Measurements from ENCODE around the gene FAM163B.

DNA sequence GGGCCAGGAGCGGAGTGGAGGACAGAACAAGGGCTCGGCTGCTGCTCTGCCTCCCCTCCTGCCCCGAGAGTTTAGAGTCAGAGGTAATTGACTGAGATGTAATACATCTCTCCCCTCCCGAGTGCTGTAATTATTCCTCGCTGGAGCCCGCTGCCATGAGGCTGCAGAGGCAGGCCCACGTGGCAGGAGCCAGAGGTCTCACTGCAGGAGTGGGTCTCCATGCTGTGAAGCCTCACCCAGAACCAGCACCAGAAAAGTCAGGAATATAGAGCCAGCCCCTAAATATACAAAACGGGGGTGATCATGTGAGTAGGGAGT lies 2.5 kb downstream of the FAM163B start:
- TF ChIP-seq POLR2A (IDR thresholded peaks at IDR 0.05; ENCODE audit: low read depth), result no peak
- TF ChIP-seq, protein P1, sequence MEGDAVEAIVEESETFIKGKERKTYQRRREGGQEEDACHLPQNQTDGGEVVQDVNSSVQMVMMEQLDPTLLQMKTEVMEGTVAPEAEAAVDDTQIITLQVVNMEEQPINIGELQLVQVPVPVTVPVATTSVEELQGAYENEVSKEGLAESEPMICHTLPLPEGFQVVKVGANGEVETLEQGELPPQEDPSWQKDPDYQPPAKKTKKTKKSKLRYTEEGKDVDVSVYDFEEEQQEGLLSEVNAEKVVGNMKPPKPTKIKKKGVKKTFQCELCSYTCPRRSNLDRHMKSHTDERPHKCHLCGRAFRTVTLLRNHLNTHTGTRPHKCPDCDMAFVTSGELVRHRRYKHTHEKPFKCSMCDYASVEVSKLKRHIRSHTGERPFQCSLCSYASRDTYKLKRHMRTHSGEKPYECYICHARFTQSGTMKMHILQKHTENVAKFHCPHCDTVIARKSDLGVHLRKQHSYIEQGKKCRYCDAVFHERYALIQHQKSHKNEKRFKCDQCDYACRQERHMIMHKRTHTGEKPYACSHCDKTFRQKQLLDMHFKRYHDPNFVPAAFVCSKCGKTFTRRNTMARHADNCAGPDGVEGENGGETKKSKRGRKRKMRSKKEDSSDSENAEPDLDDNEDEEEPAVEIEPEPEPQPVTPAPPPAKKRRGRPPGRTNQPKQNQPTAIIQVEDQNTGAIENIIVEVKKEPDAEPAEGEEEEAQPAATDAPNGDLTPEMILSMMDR (IDR thresholded peaks at IDR 0.05), result no peak
- no peak for TF ChIP-seq EP300 (IDR thresholded peaks at IDR 0.05)
